BE2C (cell line): ENCODE measurements around the gene ISG20L2.

ENCODE experiments used
- DNase-seq: peaks from one replicate; pipeline ENCODE4 v3.0.0-alpha.2; 2020
- H3K27me3 ChIP-seq: fragments of 250-450 bp; sonication (Bioruptor Pico); 2 replicates; pipeline ENCODE4 v1.5.1; 2020; ENCODE audit warnings: mild to moderate bottlenecking
- H3K36me3 ChIP-seq: fragments of 250-450 bp; sonication (Bioruptor Pico); 2 replicates; pipeline ENCODE4 v1.5.1; 2020; ENCODE audit warnings: mild to moderate bottlenecking
- H3K4me1 ChIP-seq: fragments of 250-450 bp; sonication (Bioruptor Pico); 2 replicates; pipeline ENCODE4 v1.5.1; 2020
- H3K4me3 ChIP-seq: 2 replicates; pipeline ENCODE4 v1.5.1; 2011; ENCODE audit warnings: low read depth, low read length
- H3K9me3 ChIP-seq: fragments of 250-450 bp; sonication (Bioruptor Pico); 2 replicates; pipeline ENCODE4 v1.5.1; 2020
- TF ChIP-seq, protein P1 (sequence below): IDR thresholded peaks from 2 replicates; pipeline ENCODE4 v1.5.1; 2012; ENCODE audit warnings: mild to moderate bottlenecking, low read depth, low read length

Gene ISG20L2

DNA sequence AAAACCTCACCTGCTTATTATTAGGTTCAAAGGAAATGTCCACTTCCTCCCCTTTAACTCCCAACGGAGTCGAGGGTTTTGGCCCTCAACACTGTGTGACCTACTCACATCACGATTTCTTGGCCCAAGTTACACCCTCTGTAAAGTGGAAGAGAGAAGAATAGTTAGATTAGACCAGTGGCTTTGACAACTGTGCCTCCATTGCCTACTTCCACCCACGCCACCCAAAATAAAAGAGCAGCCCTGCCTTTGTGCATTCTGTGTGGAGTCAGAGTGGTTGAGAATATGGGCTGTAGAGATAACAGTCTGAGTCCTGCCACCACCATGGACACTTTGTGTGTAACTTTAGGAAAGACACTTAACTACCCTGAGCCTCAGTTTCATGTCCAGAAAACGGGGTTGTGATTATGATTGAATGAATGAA, 27.0 kb upstream of the ISG20L2 start:
- H3K27me3 ChIP-seq, result no peaks in the 10 kb centered on the region
- no peaks in the 10 kb centered on the region for H3K9me3 ChIP-seq
- no peaks in the 10 kb centered on the region for H3K36me3 ChIP-seq
- TF ChIP-seq, protein P1, sequence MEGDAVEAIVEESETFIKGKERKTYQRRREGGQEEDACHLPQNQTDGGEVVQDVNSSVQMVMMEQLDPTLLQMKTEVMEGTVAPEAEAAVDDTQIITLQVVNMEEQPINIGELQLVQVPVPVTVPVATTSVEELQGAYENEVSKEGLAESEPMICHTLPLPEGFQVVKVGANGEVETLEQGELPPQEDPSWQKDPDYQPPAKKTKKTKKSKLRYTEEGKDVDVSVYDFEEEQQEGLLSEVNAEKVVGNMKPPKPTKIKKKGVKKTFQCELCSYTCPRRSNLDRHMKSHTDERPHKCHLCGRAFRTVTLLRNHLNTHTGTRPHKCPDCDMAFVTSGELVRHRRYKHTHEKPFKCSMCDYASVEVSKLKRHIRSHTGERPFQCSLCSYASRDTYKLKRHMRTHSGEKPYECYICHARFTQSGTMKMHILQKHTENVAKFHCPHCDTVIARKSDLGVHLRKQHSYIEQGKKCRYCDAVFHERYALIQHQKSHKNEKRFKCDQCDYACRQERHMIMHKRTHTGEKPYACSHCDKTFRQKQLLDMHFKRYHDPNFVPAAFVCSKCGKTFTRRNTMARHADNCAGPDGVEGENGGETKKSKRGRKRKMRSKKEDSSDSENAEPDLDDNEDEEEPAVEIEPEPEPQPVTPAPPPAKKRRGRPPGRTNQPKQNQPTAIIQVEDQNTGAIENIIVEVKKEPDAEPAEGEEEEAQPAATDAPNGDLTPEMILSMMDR, result no peak
- no peak overlapping the region for H3K4me3 ChIP-seq
- no peak for DNase-seq
- H3K4me1 ChIP-seq, result peaks cover 3% of the 10 kb centered on the region; the same call in 1 of the 2 replicates

DNA sequence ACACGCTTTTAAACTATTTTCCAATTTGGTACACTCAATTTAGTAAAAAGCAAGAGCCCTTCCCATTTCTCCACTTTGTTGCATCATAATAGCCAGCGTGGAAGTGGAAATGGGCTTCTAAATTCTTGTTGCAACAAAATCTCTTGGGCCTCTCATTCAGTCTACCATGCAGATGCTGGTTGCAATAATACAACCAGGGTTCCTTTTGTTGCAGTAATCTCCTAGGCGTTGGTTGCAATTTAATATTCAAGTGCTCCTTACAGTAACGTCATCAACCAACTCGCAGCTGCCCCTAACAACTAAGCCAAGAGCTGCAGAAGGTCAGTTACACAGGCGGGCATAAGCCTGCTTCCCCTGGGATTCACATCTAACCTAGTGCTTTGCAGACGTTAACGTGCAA, 25.7 kb upstream of the ISG20L2 start:
- H3K27me3 ChIP-seq, result no peaks in the 10 kb centered on the region
- H3K9me3 ChIP-seq, result no peaks in the 10 kb centered on the region
- TF ChIP-seq, protein P1, result no peak
- no peak overlapping the region for H3K4me3 ChIP-seq
- peaks cover 8% of the 10 kb centered on the region for H3K36me3 ChIP-seq
- peaks cover 4% of the 10 kb centered on the region for H3K4me1 ChIP-seq
- DNase-seq, result no peak

DNA sequence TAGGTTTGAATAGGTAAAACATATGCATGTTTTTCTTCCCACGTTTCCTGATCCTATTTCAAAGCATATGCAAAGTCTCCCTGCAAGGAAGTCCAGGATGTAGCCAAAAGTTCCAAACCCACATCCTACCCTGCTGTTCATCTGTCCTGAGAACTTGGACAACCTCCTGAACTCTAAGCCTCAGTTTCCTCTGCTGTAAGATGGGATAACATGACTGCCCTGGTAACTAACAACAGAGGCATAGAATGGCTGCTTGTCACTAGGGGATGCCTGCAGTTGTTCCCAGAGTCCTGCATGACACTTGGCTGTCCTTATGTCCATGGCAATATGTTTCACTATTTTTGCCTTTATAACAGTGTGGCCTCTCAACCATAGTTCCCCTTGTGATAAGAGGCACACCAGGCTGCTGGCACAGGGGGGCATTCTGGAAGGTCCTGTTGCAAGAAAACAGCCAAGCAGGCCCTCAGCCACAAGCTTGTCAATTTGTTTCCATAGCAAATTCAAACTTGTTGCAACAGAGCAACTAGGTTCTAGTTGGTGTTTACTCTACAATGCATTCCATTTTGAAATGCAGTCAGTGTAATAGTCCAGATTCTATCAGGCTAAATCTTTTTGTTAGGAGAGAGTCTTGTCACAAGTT, 24.4 kb upstream of the ISG20L2 start:
- Histone ChIP-seq H3K36me3 (peaks cover 10% of the 10 kb centered on the region), H3K4me3 (peak overlapping the region; percentile 98), H3K4me1 (peaks cover 17% of the 10 kb centered on the region), H3K9me3 (no peaks in the 10 kb centered on the region), H3K27me3 (no peaks in the 10 kb centered on the region)
- no peak for DNase-seq
- TF ChIP-seq, protein P1, result no peak

DNA sequence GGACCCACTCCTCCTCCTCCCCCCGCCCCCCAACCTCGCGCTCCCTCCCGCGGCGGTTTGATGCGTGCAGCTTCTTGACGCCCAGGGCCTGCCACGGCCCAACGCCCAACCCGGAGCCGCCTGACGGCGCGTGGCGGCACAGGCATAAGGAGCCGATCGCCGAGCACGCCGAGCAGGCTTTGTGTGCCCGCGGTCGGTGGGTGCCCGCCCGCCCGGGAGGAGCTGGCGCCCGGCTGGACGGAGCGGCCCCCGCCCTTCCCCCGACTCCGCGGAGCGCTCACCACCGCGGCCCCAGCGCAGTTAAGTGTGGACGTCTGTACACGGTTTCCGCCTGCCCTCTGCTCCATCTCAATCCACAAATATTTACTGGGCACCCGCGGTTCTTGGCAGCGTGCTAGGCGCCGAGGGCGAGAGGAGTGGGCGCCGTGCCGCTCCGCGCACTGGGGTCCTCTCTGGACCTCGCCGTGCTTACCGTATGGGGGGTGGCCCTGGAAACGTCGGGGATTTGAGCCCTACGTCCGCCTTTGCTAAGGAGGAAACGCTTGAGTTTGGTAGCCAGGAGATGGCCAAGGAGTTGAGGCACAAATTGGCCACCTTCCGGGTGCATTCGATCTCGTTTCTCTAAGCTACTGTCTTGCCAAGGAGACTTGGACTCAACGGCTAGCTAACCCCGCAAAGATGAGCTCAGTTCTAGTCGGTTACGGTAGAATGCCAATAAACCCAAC, 23.4 kb upstream of the ISG20L2 start:
- Histone ChIP-seq H3K9me3 (no peaks in the 10 kb centered on the region), H3K36me3 (peaks cover 10% of the 10 kb centered on the region)

DNA sequence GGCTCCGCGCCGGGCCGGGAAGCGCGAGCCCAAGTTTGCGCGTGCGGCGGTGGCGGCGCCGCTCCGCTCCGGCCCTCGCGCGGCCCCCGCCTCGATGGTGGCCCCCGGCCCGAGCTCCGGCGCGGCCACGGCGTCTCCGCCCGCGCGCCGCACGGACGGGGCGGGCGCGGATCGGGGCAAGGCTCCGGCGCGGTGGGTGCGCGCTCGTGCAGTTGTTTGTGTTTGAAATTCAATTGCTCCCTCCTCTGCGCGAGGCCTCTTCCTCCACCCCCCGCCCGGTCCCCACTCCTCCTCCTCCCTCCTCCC, 22.8 kb upstream of the ISG20L2 start, which contains the start of gene HDGF:
Gene HDGF, minus strand, starts transcription at position 225 of the 306 bp plus-strand sequence. CDS start 246 bp downstream, outside the sequence.
- DNase-seq, result no peak
- H3K27me3 ChIP-seq, result no peaks in the 10 kb centered on the region
- TF ChIP-seq, protein P1, result no peak
- H3K9me3 ChIP-seq, result no peaks in the 10 kb centered on the region
- H3K4me3 ChIP-seq, result peak within 1 kb of the TSS; percentile 98
- H3K4me1 ChIP-seq, result peaks cover 23% of the 10 kb centered on the region
- peaks cover 10% of the 10 kb centered on the region for H3K36me3 ChIP-seq

More for the DNA sequence above, 23.4 kb upstream of the ISG20L2 start:
- peak; percentile 99 for DNase-seq
- peak overlapping the region; percentile 98 for H3K4me3 ChIP-seq
- H3K27me3 ChIP-seq, result no peaks in the 10 kb centered on the region
- TF ChIP-seq, protein P1, result no peak
- H3K4me1 ChIP-seq, result peaks cover 22% of the 10 kb centered on the region
